Glomerular visceral epithelial cell (primary cell): ENCODE results near the gene OSGIN1.

Source experiments
- DNase-seq: peaks from one replicate; pipeline ENCODE4 v3.0.0-alpha.2; 2016; ENCODE audit errors: extremely low spot score

The OSGIN1 gene

GRCh38 chr16:83926726-83927397, 26.2 kb upstream of the OSGIN1 start:
- DNase-seq = peak; percentile 81

- peak; percentile 46 for DNase-seq
Measured at GRCh38 chr16:83928341-83929055, 24.5 kb upstream of the OSGIN1 start.

- DNase-seq = no peak
Measured at GRCh38 chr16:83929811-83930555, 23.1 kb upstream of the OSGIN1 start.

GRCh38 chr16:83930730-83931500, 22.1 kb upstream of the OSGIN1 start:
- DNase-seq = no peak

- no peak for DNase-seq
Measured at GRCh38 chr16:83931556-83931955, 21.5 kb upstream of the OSGIN1 start.

GRCh38 chr16:83932304-83932703, 20.7 kb upstream of the OSGIN1 start:
- DNase-seq = no peak

- DNase-seq = peak; percentile 6
Measured at GRCh38 chr16:83932955-83933673, 19.9 kb upstream of the OSGIN1 start.

GRCh38 chr16:83933885-83934683, 19.0 kb upstream of the OSGIN1 start:
- no peak for DNase-seq

- DNase-seq = no peak
Measured at GRCh38 chr16:83934684-83934977, 18.4 kb upstream of the OSGIN1 start.

- no peak for DNase-seq
Measured at GRCh38 chr16:83935005-83935857, 17.8 kb upstream of the OSGIN1 start.

- no peak for DNase-seq
Measured at GRCh38 chr16:83935858-83936255, 17.2 kb upstream of the OSGIN1 start.

GRCh38 chr16:83936581-83937165, 16.4 kb upstream of the OSGIN1 start:
- DNase-seq = no peak

- DNase-seq = no peak
Measured at GRCh38 chr16:83937267-83937666, 15.8 kb upstream of the OSGIN1 start.

- DNase-seq = no peak
Measured at GRCh38 chr16:83937922-83938885, 14.8 kb upstream of the OSGIN1 start.

- DNase-seq = no peak
Measured at GRCh38 chr16:83939266-83939855, 13.7 kb upstream of the OSGIN1 start.

- no peak for DNase-seq
Measured at GRCh38 chr16:83940119-83940518, 12.9 kb upstream of the OSGIN1 start.

GRCh38 chr16:83940630-83941378, 12.2 kb upstream of the OSGIN1 start:
- no peak for DNase-seq
